ENCODE measurements around the gene ANTXRL.
"Not testable (repeated sequence)": the region's sequence is repeated elsewhere in the genome, so short reads cannot be mapped to it uniquely, and the experiment has no call there.

DNA sequence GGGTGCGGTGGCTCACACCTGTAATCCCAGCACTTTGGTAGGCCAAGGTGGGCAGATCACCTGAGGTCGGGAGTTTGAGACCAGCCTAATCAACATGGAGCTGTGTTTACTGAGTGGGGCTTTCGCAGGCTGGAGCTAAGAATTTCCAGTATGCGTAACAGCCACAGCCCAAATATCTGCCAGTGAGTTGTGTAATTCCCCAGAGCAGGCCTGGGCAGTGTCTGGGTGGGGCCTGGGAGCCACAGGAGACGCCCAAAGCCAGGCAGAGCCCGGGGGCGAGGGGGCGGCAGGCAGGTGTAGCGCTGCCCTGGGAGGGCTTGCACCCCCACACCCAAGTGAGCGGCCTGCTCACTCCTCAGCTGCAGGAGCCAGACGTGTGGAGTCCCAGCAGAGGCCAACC is 88.6 kb downstream of the ANTXRL start, which contains the start of gene ANXA8L1:
- TF ChIP-seq, protein P1, sequence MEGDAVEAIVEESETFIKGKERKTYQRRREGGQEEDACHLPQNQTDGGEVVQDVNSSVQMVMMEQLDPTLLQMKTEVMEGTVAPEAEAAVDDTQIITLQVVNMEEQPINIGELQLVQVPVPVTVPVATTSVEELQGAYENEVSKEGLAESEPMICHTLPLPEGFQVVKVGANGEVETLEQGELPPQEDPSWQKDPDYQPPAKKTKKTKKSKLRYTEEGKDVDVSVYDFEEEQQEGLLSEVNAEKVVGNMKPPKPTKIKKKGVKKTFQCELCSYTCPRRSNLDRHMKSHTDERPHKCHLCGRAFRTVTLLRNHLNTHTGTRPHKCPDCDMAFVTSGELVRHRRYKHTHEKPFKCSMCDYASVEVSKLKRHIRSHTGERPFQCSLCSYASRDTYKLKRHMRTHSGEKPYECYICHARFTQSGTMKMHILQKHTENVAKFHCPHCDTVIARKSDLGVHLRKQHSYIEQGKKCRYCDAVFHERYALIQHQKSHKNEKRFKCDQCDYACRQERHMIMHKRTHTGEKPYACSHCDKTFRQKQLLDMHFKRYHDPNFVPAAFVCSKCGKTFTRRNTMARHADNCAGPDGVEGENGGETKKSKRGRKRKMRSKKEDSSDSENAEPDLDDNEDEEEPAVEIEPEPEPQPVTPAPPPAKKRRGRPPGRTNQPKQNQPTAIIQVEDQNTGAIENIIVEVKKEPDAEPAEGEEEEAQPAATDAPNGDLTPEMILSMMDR (IDR thresholded peaks at IDR 0.05): not testable (repeated sequence)
- not testable (repeated sequence) for TF ChIP-seq EP300 (IDR thresholded peaks at IDR 0.05)

Measured in tibial nerve (tissue), 4 donors.